Suprapubic skin (tissue), 4 donors: ENCODE measurements around the gene SPINK1. TPM values are rescaled to one million over a fixed set of nuclear protein-coding genes. Genes with fewer than 3 reads are reported as not detected.
"Not testable (repeated sequence)": the region's sequence is repeated elsewhere in the genome, so short reads cannot be mapped to it uniquely, and the experiment has no call there.

Experiments
- DNase-seq, 2 donors: peaks; one replicate each; pipeline ENCODE4 v3.0.0-alpha.2; 2019; ENCODE audit warnings: low spot score in 2 of 2
- H3K27ac ChIP-seq: fragments of 200-600 bp; sonication (generic); one replicate; pipeline ENCODE4 v1.5.1; 2019
- H3K27me3 ChIP-seq: fragments of 200-600 bp; sonication (generic); one replicate; pipeline ENCODE4 v1.5.1; 2019
- H3K36me3 ChIP-seq: fragments of 200-600 bp; sonication (generic); one replicate; pipeline ENCODE4 v1.5.1; 2019
- H3K4me1 ChIP-seq: fragments of 200-600 bp; sonication (generic); one replicate; pipeline ENCODE4 v1.5.1; 2019
- H3K4me3 ChIP-seq: fragments of 200-600 bp; sonication (generic); one replicate; pipeline ENCODE4 v1.5.1; 2019; ENCODE audit warnings: mild to moderate bottlenecking
- H3K9me3 ChIP-seq: fragments of 200-600 bp; sonication (generic); one replicate; pipeline ENCODE4 v1.5.1; 2019
- CTCF ChIP-seq, 2 donors: fragments of 200-600 bp in 1 of 2; fragments of 450-650 bp in 1 of 2; sonication (generic) in 1 of 2; IDR thresholded peaks; one replicate each; pipeline ENCODE4 v1.5.1; 2016 to 2019; ENCODE audit warnings: antibody characterized with exemption in 2 of 2, mild to moderate bottlenecking in 1 of 2, moderate library complexity in 1 of 2
- EP300 ChIP-seq: sonication (generic); formaldehyde crosslinking; IDR thresholded peaks from one replicate; pipeline ENCODE4 v1.6.1; 2017; ENCODE audit warnings: antibody characterized with exemption
- POLR2A ChIP-seq, 2 donors: fragments of 450-650 bp; IDR thresholded peaks; one replicate each; pipeline ENCODE4 v1.6.1; 2017; ENCODE audit warnings: antibody characterized with exemption in 2 of 2, mild to moderate bottlenecking in 2 of 2, moderate library complexity in 2 of 2
- POLR2AphosphoS5 ChIP-seq, 3 donors: sonication (generic); formaldehyde crosslinking; IDR thresholded peaks; one replicate each; pipeline ENCODE4 v1.6.1; 2017; ENCODE audit warnings: antibody characterized with exemption in 3 of 3
- WGBS: methylation state at CpG from one replicate; pipeline ENCODE4 v1.1.5; 2018; 5-methylcytosine and 5-hydroxymethylcytosine counted together
- total RNA-seq, 4 donors: library from RNA; depleted of rRNA; stranded (reverse); fragments of >200 nt; gene quantifications; one replicate each; pipeline ENCODE4 v1.1.0, GENCODE V29; 2016

Gene SPINK1
- total RNA-seq, 4 donors from 2014 or later = 2.5 to 64.5 TPM; not detected in 2

GRCh38 chr5:147876141-147876540, 44.7 kb upstream of the SPINK1 start:
- Histone ChIP-seq H3K9me3 (no peaks in the 10 kb centered on the region), H3K4me3 (no peak overlapping the region), H3K36me3 (no peaks in the 10 kb centered on the region), H3K27me3 (no peaks in the 10 kb centered on the region), H3K4me1 (no peaks in the 10 kb centered on the region), H3K27ac (no peak overlapping the region)
- TF ChIP-seq POLR2AphosphoS5 (IDR thresholded peaks at IDR 0.05) (no peak), POLR2A (IDR thresholded peaks at IDR 0.05) (no peak), CTCF (IDR thresholded peaks at IDR 0.05) (no peak), EP300 (no peak)
- DNase-seq = no peak

GRCh38 chr5:147874910-147875367, 43.5 kb upstream of the SPINK1 start:
- H3K27me3 ChIP-seq = no peaks in the 10 kb centered on the region
- no peak overlapping the region for H3K27ac ChIP-seq
- H3K4me1 ChIP-seq = no peaks in the 10 kb centered on the region
- 34% methylated on average over 3 of the region's 3 CpGs for WGBS
- no peaks in the 10 kb centered on the region for H3K9me3 ChIP-seq
- H3K36me3 ChIP-seq = no peaks in the 10 kb centered on the region
- H3K4me3 ChIP-seq = no peak overlapping the region
- no peak for TF ChIP-seq EP300
- no peak for TF ChIP-seq CTCF (IDR thresholded peaks at IDR 0.05)
- no peak for TF ChIP-seq POLR2AphosphoS5 (IDR thresholded peaks at IDR 0.05)
- TF ChIP-seq POLR2A (IDR thresholded peaks at IDR 0.05) = no peak
- DNase-seq = no peak

GRCh38 chr5:147874118-147874875, 42.8 kb upstream of the SPINK1 start:
- not testable (repeated sequence) for H3K27me3 ChIP-seq, H3K27ac ChIP-seq, H3K4me3 ChIP-seq, H3K9me3 ChIP-seq, H3K36me3 ChIP-seq, DNase-seq, H3K4me1 ChIP-seq
- WGBS = 71% methylated on average over 7 of the region's 8 CpGs

GRCh38 chr5:147872744-147873435, 41.4 kb upstream of the SPINK1 start:
- H3K4me3 ChIP-seq, H3K36me3 ChIP-seq, DNase-seq, H3K9me3 ChIP-seq, H3K27ac ChIP-seq, H3K4me1 ChIP-seq, H3K27me3 ChIP-seq: not testable (repeated sequence)
- WGBS = 83% methylated on average over 16 of the region's 16 CpGs

- DNase-seq, H3K27ac ChIP-seq, H3K36me3 ChIP-seq, H3K9me3 ChIP-seq, H3K27me3 ChIP-seq, H3K4me3 ChIP-seq, H3K4me1 ChIP-seq: not testable (repeated sequence)
- 90% methylated on average over 16 of the region's 18 CpGs for WGBS
These were observed 40.6 kb upstream of the SPINK1 start for GRCh38 chr5:147871980-147872549.

- H3K27ac ChIP-seq, H3K36me3 ChIP-seq, H3K4me1 ChIP-seq, DNase-seq, H3K27me3 ChIP-seq, H3K4me3 ChIP-seq, H3K9me3 ChIP-seq: not testable (repeated sequence)
- WGBS = 48% methylated on average over 6 of the region's 6 CpGs
These were observed 38.4 kb upstream of the SPINK1 start for GRCh38 chr5:147869892-147870291.

- Histone ChIP-seq H3K36me3 (no peaks in the 10 kb centered on the region), H3K27ac (no peak overlapping the region), H3K27me3 (no peaks in the 10 kb centered on the region), H3K4me3 (no peak overlapping the region), H3K9me3 (no peaks in the 10 kb centered on the region), H3K4me1 (no peaks in the 10 kb centered on the region)
- DNase-seq = no peak
- WGBS = 33% methylated on average over 4 of the region's 4 CpGs
- TF ChIP-seq POLR2A (IDR thresholded peaks at IDR 0.05) (no peak), POLR2AphosphoS5 (IDR thresholded peaks at IDR 0.05) (no peak), CTCF (IDR thresholded peaks at IDR 0.05) (no peak), EP300 (no peak)
These were observed 37.6 kb upstream of the SPINK1 start for GRCh38 chr5:147869112-147869511.
